OCI-LY1 (cell line): Measurements from ENCODE around the gene AGFG1.

Experiments
- EZH2 ChIP-seq: fragments of 200-600 bp; sonication (generic), shearing (Covaris generic); IDR thresholded peaks from 2 replicates; pipeline ENCODE4 v1.8.0; 2017; ENCODE audit warnings: borderline replicate concordance, mixed run types, mild to moderate bottlenecking, antibody characterized with exemption, low read length, moderate library complexity, mixed read lengths
- TF ChIP-seq, protein P1 (sequence below): fragments of 200-600 bp; sonication (generic), shearing (Covaris generic); IDR thresholded peaks from 2 replicates; pipeline ENCODE4 v1.5.1; 2017; ENCODE audit warnings: mild to moderate bottlenecking, antibody characterized with exemption, low read length, moderate library complexity, mixed read lengths

DNA sequence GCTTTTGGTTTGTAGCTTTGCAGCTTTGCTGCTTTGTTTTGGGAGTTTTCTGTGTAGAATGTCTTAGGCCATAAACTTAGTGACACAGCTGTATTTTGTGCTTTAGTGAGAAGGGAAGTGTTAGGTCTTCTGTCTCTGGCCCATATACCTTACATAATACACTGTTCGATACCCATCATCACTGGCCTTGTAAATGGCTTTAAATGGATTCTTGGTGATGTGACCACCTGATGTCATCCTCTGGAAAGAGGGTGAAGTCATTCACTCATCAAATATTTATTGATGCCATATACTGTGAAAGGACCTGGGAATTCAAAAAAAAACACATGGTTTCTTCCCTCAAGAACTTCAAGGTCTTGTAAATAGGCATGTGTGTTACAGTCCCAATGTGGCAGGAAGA, 107.8 kb downstream of the AGFG1 start:
- TF ChIP-seq, protein P1, sequence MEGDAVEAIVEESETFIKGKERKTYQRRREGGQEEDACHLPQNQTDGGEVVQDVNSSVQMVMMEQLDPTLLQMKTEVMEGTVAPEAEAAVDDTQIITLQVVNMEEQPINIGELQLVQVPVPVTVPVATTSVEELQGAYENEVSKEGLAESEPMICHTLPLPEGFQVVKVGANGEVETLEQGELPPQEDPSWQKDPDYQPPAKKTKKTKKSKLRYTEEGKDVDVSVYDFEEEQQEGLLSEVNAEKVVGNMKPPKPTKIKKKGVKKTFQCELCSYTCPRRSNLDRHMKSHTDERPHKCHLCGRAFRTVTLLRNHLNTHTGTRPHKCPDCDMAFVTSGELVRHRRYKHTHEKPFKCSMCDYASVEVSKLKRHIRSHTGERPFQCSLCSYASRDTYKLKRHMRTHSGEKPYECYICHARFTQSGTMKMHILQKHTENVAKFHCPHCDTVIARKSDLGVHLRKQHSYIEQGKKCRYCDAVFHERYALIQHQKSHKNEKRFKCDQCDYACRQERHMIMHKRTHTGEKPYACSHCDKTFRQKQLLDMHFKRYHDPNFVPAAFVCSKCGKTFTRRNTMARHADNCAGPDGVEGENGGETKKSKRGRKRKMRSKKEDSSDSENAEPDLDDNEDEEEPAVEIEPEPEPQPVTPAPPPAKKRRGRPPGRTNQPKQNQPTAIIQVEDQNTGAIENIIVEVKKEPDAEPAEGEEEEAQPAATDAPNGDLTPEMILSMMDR: no peak
- no peak for TF ChIP-seq EZH2
